CD4-positive, alpha-beta T cell (primary cell): Measurements from ENCODE around the gene ETFA. TPM values are rescaled to one million over a fixed set of nuclear protein-coding genes. Genes with fewer than 3 reads are reported as not detected.

ENCODE experiments used
- ATAC-seq: fragments of 200-7000 bp; cut with Tn5 transposase; one replicate; pipeline ENCODE4 v1.10.0; 2022; ENCODE audit warnings: mild to moderate bottlenecking; ENCODE audit not compliant: poor library complexity
- CTCF ChIA-PET: fragments of 350-600 bp; sonication (Branson Sonifier 250); formaldehyde crosslinking; loops from one replicate; lab custom pipeline; 2021; ENCODE audit warnings: antibody characterized with exemption, inconsistent platforms; lab: Charles Lee
- POLR2A ChIA-PET: fragments of 350-600 bp; sonication (Branson Sonifier 250); formaldehyde crosslinking; loops from one replicate; lab custom pipeline; 2021; ENCODE audit warnings: antibody characterized with exemption, inconsistent platforms; lab: Charles Lee
- DNase-seq, 14 experiments: peaks; one replicate each; pipeline ENCODE4 v3.0.0-alpha.2; 2013 to 2020; ENCODE audit warnings: mixed read lengths in 2 of 14
- H3K27ac ChIP-seq, 2 donors: one replicate each; pipeline versions ENCODE4 v1.5.1 to v1.7.0; 2013; ENCODE audit warnings: low read length in 2 of 2, low read depth in 1 of 2, mild to moderate bottlenecking in 1 of 2
- H3K27me3 ChIP-seq, 2 experiments: 1 replicate in 1 of 2; 2 replicates in 1 of 2; pipeline versions ENCODE4 v1.6.1 to v1.7.0; 2013; ENCODE audit warnings: low read length in 2 of 2, control low read depth in 1 of 2, mild to moderate bottlenecking in 1 of 2, moderate library complexity in 1 of 2; ENCODE audit not compliant: insufficient read depth in 2 of 2, control insufficient read depth in 1 of 2
- H3K36me3 ChIP-seq: one replicate; pipeline ENCODE4 v1.6.1; 2013; ENCODE audit warnings: low read length, control low read depth; ENCODE audit not compliant: insufficient read depth
- H3K4me1 ChIP-seq: one replicate; pipeline ENCODE4 v1.6.1; 2013; ENCODE audit warnings: low read length, control low read depth; ENCODE audit not compliant: insufficient read depth
- H3K4me3 ChIP-seq: one replicate; pipeline ENCODE4 v1.5.1; 2013; ENCODE audit warnings: mild to moderate bottlenecking, low read length, moderate library complexity
- H3K9me3 ChIP-seq, 2 experiments: 1 replicate in 1 of 2; 2 replicates in 1 of 2; pipeline versions ENCODE4 v1.6.1 to v1.7.0; 2013; ENCODE audit warnings: low read length in 2 of 2, mild to moderate bottlenecking in 2 of 2, control low read depth in 1 of 2, moderate library complexity in 1 of 2; ENCODE audit not compliant: control insufficient read depth in 1 of 2, insufficient read depth in 1 of 2
- H3K27ac Mint-ChIP-seq: one replicate; pipeline ENCODE4 v1.8.0; 2020; ENCODE audit warnings: mixed read lengths
- H3K27me3 Mint-ChIP-seq: one replicate; pipeline ENCODE4 v1.8.0; 2021; ENCODE audit warnings: mixed read lengths
- H3K36me3 Mint-ChIP-seq: one replicate; pipeline ENCODE4 v1.8.0; 2021; ENCODE audit warnings: low read depth, mixed read lengths
- H3K4me1 Mint-ChIP-seq: one replicate; pipeline ENCODE4 v1.8.0; 2021; ENCODE audit warnings: low read depth, mixed read lengths
- H3K4me3 Mint-ChIP-seq: one replicate; pipeline ENCODE4 v1.8.0; 2020; ENCODE audit warnings: mild to moderate bottlenecking, mixed read lengths
- H3K9me3 Mint-ChIP-seq: one replicate; pipeline ENCODE4 v1.8.0; 2020; ENCODE audit warnings: mixed read lengths
- intact Hi-C, 2 experiments: fragments of 100-400 bp; cut with DNase I in 1 of 2; cut with micrococcal nuclease in 1 of 2; formaldehyde crosslinking; loops; one replicate each; pipeline versions ENCODE4 v1.15.1 to v1.9.0; 2023 to 2025; cut with DNase I, micrococcal nuclease
- total RNA-seq, 174 experiments: library from RNA in 2 of 174; stranded (reverse) in 2 of 174; gene quantifications; one replicate each; pipeline ENCODE4 v1.2.3 and lab custom pipeline; 2021 to 2026
- TF ChIP-seq, protein P1 (sequence below): fragments of 200-600 bp; IDR thresholded peaks from one replicate; pipeline ENCODE4 v1.8.0; 2022; ENCODE audit warnings: antibody characterized with exemption, mild to moderate bottlenecking

ETFA gene
- total RNA-seq, 2 experiments from 2014 or later = 11.4 to 15.2 TPM

- ChIA-PET CTCF (interaction anchor here (0.7 kb wide), 1 partner anchor 467 kb away, joined by 3 read pairs; no protein-coding TSS in a partner anchor), POLR2A (no interaction called here)
- Mint-ChIP-seq H3K9me3 (no peaks in the 10 kb centered on the region), H3K4me3 (no peak overlapping the region), H3K4me1 (peaks cover 7% of the 10 kb centered on the region), H3K36me3 (no peaks in the 10 kb centered on the region), H3K27ac (no peak overlapping the region), H3K27me3 (peaks cover 29% of the 10 kb centered on the region)
- ATAC-seq = no peak
- Histone ChIP-seq H3K27me3 (peaks cover 5 to 9% of the 10 kb centered on the region in 2 experiments), H3K4me1 (peaks cover 6% of the 10 kb centered on the region), H3K4me3 (no peak overlapping the region), H3K9me3 (peaks cover 0 to 17% of the 10 kb centered on the region in 2 experiments), H3K36me3 (no peaks in the 10 kb centered on the region), H3K27ac (no peak overlapping the region)
- DNase-seq = no peak
- intact Hi-C loops = no loop called here
- TF ChIP-seq, protein P1, sequence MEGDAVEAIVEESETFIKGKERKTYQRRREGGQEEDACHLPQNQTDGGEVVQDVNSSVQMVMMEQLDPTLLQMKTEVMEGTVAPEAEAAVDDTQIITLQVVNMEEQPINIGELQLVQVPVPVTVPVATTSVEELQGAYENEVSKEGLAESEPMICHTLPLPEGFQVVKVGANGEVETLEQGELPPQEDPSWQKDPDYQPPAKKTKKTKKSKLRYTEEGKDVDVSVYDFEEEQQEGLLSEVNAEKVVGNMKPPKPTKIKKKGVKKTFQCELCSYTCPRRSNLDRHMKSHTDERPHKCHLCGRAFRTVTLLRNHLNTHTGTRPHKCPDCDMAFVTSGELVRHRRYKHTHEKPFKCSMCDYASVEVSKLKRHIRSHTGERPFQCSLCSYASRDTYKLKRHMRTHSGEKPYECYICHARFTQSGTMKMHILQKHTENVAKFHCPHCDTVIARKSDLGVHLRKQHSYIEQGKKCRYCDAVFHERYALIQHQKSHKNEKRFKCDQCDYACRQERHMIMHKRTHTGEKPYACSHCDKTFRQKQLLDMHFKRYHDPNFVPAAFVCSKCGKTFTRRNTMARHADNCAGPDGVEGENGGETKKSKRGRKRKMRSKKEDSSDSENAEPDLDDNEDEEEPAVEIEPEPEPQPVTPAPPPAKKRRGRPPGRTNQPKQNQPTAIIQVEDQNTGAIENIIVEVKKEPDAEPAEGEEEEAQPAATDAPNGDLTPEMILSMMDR = no peak
Measured at GRCh38 chr15:76180321-76180720, 130.9 kb downstream of the ETFA start.

DNA sequence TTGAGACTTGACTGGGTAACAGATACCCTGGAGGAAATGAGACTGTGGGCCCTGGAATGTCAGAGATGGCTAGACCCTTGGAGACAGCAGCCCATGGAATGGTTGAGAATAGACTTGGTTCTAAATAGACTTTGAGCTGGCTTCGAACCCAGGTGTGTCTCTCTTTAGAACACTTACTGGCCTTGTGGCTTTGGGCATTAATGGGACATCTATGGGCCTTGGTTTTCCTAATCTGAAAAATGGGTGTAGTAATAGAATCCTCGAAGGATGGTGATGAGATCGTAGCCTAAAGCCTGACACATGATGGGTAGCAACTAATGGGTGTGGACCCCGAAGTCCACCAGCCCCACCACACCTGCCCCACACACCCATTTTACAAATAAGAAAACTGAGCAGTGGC is 132.2 kb downstream of the ETFA start:
- H3K27me3 ChIP-seq = peaks cover 0 to 9% of the 10 kb centered on the region in 2 experiments
- H3K9me3 ChIP-seq = peaks cover 0 to 23% of the 10 kb centered on the region in 2 experiments
- intact Hi-C loops = no loop called here
- ATAC-seq (no peak), DNase-seq (no peak)
- no peak overlapping the region for H3K27ac ChIP-seq
- no peaks in the 10 kb centered on the region for H3K36me3 ChIP-seq
- Mint-ChIP-seq H3K36me3 (no peaks in the 10 kb centered on the region), H3K27me3 (peaks cover 29% of the 10 kb centered on the region), H3K27ac (no peak overlapping the region), H3K4me3 (no peak overlapping the region), H3K9me3 (no peaks in the 10 kb centered on the region), H3K4me1 (peaks cover 7% of the 10 kb centered on the region)
- CTCF ChIA-PET = no interaction called here
- H3K4me1 ChIP-seq = peaks cover 6% of the 10 kb centered on the region
- POLR2A ChIA-PET = no interaction called here
- TF ChIP-seq, protein P1 = no peak
- H3K4me3 ChIP-seq = no peak overlapping the region

DNA sequence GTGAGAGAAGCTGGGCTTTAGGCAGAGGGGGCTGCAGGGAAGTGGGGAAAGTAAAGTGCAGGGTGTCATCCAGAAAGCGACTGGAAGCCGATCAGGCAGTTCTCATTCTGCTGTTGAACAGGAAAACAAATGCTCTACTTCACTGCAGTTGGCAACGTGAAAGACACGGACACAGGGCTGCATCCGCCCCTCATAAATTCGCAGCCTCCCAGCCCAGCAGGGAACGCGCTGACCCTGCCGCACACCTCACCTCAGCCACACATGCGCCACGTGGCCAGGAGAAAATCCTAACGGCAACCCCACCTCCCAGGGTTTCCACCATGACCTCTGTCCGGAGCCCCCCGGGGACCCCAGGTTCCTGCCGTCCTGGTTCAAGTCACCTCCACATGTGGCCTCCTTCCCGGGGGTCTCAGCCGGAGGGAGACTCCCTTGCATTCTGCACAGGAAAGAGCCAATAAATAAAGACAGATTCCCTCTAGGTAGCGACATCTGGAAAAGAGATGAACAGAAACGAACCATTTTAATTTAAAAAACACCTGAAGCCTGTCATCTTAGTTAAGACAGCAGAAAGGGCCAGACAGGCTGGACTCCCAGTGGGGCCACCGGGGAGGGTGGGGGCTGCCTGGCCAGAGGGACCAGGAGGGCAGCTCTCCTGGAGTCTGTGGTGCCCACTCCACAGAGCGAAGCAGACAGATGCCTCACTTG is 132.8 kb downstream of the ETFA start:
- ChIA-PET POLR2A (no interaction called here), CTCF (no interaction called here)
- H3K36me3 ChIP-seq = no peaks in the 10 kb centered on the region
- H3K9me3 ChIP-seq = peaks cover 0 to 23% of the 10 kb centered on the region in 2 experiments
- intact Hi-C loops = no loop called here
- peaks cover 0 to 9% of the 10 kb centered on the region in 2 experiments for H3K27me3 ChIP-seq
- no peaks in the 10 kb centered on the region for H3K36me3 Mint-ChIP-seq
- H3K27ac Mint-ChIP-seq = no peak overlapping the region
- TF ChIP-seq, protein P1 = no peak
- H3K4me3 ChIP-seq = no peak overlapping the region
- H3K27ac ChIP-seq = no peak overlapping the region
- ATAC-seq (no peak), DNase-seq (no peak)
- H3K27me3 Mint-ChIP-seq = peaks cover 29% of the 10 kb centered on the region
- no peaks in the 10 kb centered on the region for H3K9me3 Mint-ChIP-seq
- peaks cover 6% of the 10 kb centered on the region for H3K4me1 ChIP-seq
- H3K4me1 Mint-ChIP-seq = peaks cover 7% of the 10 kb centered on the region
- H3K4me3 Mint-ChIP-seq = no peak overlapping the region
